HepG2 (cell line): ENCODE results near the gene SURF6. TPM values are rescaled to one million over a fixed set of nuclear protein-coding genes. Genes with fewer than 3 reads are reported as not detected.
A peak's percentile ranks its signal among the peaks of the same experiment; 100 is the strongest.

Experiments used
- MAFF ChIP-seq: IDR thresholded peaks from 2 replicates; pipeline ENCODE4 v1.6.1; 2011; ENCODE audit warnings: low read depth, low read length, improper control_type of control experiment
- MXD3 ChIP-seq: IDR thresholded peaks from 2 replicates; pipeline ENCODE4 v1.6.1; 2016; ENCODE audit warnings: mild to moderate bottlenecking, missing biosample characterization, missing genetic modification reagents
- NFAT5 ChIP-seq: sonication (generic); formaldehyde crosslinking; IDR thresholded peaks from 2 replicates; pipeline ENCODE4 v1.4.0; 2020; ENCODE audit warnings: missing genetic modification reagents
- NPAS2 ChIP-seq: sonication (generic); formaldehyde crosslinking; IDR thresholded peaks from 2 replicates; pipeline ENCODE4 v1.8.0; 2022; ENCODE audit warnings: mild to moderate bottlenecking, missing genetic modification reagents, borderline replicate concordance
- POLR2AphosphoS5 ChIP-seq: IDR thresholded peaks from 2 replicates; pipeline ENCODE4 v1.6.1; 2012; ENCODE audit warnings: low read depth, low read length
- TCF7L2 ChIP-seq: IDR thresholded peaks from 2 replicates; pipeline ENCODE4 v1.6.1; 2011; ENCODE audit warnings: mild to moderate bottlenecking, low read depth, low read length, moderate library complexity
- ZBTB3 ChIP-seq: sonication (generic); formaldehyde crosslinking; IDR thresholded peaks from 2 replicates; pipeline ENCODE4 v1.4.0; 2020; ENCODE audit warnings: low read depth, mild to moderate bottlenecking, moderate library complexity, missing genetic modification reagents, borderline replicate concordance
- ZBTB4 ChIP-seq: sonication (generic); formaldehyde crosslinking; IDR thresholded peaks from 2 replicates; pipeline ENCODE4 v1.4.0; 2020; ENCODE audit warnings: missing genetic modification reagents, mild to moderate bottlenecking, borderline replicate concordance
- polyA plus RNA-seq, 8 experiments: library from polyadenylated mRNA; depleted of rRNA in 3 of 8; stranded (reverse) in 7 of 8; unstranded in 1 of 8; fragments of >200 nt; fragmentation: Illumina TruSeq in 4 of 8; extraction: Trizol in 4 of 8; gene quantifications; 2 replicates each; pipeline versions ENCODE4 v1.2.1 to v1.2.3, GENCODE V29; 2011 to 2016; ENCODE audit warnings: low read depth in 4 of 8, missing spikeins in 1 of 8, mixed read lengths in 1 of 8; ENCODE audit not compliant: insufficient read depth in 1 of 8
- total RNA-seq, 5 experiments: library from RNA; depleted of rRNA; stranded (reverse); fragments of >200 nt; fragmentation: Illumina TruSeq; extraction: Trizol; gene quantifications; 2 replicates each; pipeline ENCODE4 v1.2.3, GENCODE V29; 2016; ENCODE audit warnings: low read depth in 1 of 5
- TF ChIP-seq, protein P1 (sequence below): sonication (generic); formaldehyde crosslinking; IDR thresholded peaks from 2 replicates; pipeline ENCODE4 v1.4.0; 2020; ENCODE audit warnings: mild to moderate bottlenecking, missing genetic modification reagents, borderline replicate concordance
- TF ChIP-seq, protein P2 (sequence below): sonication (generic); formaldehyde crosslinking; IDR thresholded peaks from 2 replicates; pipeline ENCODE4 v1.5.0; 2020; ENCODE audit warnings: mild to moderate bottlenecking, missing genetic modification reagents, borderline replicate concordance

The SURF6 gene
- total and polyA plus RNA-seq, 2 of the 13 experiments (the other 11 are each of a cell fraction or from before 2014, with no cell fraction given) = 5.9 to 14.7 TPM

DNA sequence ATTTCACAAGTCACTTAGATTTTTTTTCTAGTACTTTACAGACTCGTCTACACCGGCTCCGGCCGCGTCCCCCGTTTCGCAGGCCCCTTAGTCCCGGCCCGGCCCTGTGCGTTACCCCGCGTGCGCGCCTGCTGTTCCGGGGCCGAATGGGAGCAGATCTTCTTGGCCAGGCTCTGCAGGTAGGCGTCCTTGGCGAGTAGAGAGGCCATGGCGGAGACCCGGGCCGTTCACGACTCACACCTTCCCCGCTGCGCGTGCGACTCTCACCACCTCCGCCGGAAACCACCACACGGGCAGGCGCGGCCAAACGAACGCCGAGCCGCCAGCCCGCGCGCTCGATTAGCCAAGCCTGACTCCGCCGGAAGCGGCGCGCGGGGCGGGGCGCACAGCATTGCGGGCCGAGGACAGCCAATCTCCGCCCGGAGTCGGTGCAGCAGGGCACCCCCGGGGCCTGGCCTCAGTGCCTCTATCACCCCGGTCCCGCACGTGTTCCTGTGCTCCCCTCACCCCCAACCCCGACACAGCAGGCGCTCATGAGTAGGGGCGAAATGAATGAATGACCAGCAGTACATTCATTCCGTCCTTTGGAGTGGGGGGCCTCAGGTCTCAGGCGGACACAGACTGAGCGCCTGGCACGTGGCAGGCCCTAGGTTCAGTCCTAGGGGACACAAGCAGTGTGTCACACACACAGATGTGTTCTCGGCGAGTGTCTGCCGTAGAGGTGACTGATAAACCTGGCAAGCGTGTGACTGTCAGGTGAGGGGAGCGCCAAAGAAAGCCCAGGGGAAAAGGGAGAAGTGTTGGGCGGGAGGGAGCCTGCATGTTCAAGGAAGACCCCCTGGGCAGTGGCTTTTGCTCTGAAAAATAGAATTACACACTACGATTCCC lies at the start of gene SURF6 (continued):
- TF ChIP-seq NFAT5 (CRISPR knock-in tag) (0 out of 2 replicates have a peak, but pooled peaks have one; percentile 20), POLR2AphosphoS5 (peak; percentile 83), NPAS2 (no peak), ZBTB3 (CRISPR knock-in tag) (no peak; the same call in 1 of the 2 replicates), MAFF (no peak), MXD3 (peak; percentile 96), TCF7L2 (no peak), ZBTB4 (CRISPR knock-in tag) (peak; percentile 19; the same call in 1 of the 2 replicates)
- TF ChIP-seq, protein P1, sequence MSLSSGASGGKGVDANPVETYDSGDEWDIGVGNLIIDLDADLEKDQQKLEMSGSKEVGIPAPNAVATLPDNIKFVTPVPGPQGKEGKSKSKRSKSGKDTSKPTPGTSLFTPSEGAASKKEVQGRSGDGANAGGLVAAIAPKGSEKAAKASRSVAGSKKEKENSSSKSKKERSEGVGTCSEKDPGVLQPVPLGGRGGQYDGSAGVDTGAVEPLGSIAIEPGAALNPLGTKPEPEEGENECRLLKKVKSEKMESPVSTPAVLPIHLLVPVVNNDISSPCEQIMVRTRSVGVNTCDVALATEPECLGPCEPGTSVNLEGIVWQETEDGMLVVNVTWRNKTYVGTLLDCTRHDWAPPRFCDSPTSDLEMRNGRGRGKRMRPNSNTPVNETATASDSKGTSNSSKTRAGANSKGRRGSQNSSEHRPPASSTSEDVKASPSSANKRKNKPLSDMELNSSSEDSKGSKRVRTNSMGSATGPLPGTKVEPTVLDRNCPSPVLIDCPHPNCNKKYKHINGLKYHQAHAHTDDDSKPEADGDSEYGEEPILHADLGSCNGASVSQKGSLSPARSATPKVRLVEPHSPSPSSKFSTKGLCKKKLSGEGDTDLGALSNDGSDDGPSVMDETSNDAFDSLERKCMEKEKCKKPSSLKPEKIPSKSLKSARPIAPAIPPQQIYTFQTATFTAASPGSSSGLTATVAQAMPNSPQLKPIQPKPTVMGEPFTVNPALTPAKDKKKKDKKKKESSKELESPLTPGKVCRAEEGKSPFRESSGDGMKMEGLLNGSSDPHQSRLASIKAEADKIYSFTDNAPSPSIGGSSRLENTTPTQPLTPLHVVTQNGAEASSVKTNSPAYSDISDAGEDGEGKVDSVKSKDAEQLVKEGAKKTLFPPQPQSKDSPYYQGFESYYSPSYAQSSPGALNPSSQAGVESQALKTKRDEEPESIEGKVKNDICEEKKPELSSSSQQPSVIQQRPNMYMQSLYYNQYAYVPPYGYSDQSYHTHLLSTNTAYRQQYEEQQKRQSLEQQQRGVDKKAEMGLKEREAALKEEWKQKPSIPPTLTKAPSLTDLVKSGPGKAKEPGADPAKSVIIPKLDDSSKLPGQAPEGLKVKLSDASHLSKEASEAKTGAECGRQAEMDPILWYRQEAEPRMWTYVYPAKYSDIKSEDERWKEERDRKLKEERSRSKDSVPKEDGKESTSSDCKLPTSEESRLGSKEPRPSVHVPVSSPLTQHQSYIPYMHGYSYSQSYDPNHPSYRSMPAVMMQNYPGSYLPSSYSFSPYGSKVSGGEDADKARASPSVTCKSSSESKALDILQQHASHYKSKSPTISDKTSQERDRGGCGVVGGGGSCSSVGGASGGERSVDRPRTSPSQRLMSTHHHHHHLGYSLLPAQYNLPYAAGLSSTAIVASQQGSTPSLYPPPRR (CRISPR knock-in tag) = 0 out of 2 replicates have a peak, but pooled peaks have one; percentile 29
- TF ChIP-seq, protein P2, sequence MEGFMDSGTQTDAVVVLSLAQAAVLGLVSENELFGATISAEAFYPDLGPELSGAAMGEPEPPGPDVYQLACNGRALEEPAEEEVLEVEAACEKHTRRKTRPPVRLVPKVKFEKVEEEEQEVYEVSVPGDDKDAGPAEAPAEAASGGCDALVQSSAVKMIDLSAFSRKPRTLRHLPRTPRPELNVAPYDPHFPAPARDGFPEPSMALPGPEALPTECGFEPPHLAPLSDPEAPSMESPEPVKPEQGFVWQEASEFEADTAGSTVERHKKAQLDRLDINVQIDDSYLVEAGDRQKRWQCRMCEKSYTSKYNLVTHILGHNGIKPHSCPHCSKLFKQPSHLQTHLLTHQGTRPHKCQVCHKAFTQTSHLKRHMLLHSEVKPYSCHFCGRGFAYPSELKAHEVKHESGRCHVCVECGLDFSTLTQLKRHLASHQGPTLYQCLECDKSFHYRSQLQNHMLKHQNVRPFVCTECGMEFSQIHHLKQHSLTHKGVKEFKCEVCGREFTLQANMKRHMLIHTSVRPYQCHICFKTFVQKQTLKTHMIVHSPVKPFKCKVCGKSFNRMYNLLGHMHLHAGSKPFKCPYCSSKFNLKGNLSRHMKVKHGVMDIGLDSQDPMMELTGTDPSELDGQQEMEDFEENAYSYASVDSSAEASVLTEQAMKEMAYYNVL (CRISPR knock-in tag) = no peak; the same call in 1 of the 2 replicates
